ENCODE data around the gene LYPD6B. TPM values are rescaled to one million over a fixed set of nuclear protein-coding genes. Genes with fewer than 3 reads are reported as not detected.

LYPD6B gene
- polyA plus RNA-seq, 2 donors: 2.3 to 4.9 TPM

- no peaks in the 10 kb centered on the region for H3K9me3 ChIP-seq (ENCODE audit: control insufficient read depth in 2 of 2, insufficient read depth in 1 of 2, low read depth in 1 of 2, low read length in 1 of 2)
- H3K36me3 ChIP-seq (ENCODE audit: control insufficient read depth in 2 of 2, insufficient read depth in 2 of 2, low read length in 1 of 2): no peaks in the 10 kb centered on the region
- no peaks in the 10 kb centered on the region for H3K27me3 ChIP-seq (ENCODE audit: control insufficient read depth in 1 of 2, insufficient read depth in 2 of 2, low read length in 2 of 2)
- H3K4me1 ChIP-seq (ENCODE audit: control insufficient read depth in 2 of 2, insufficient read depth in 2 of 2, low read length in 1 of 2): no peaks in the 10 kb centered on the region
- no peak overlapping the region for H3K27ac ChIP-seq (ENCODE audit: low read depth in 2 of 2, low read length in 1 of 2)
- WGBS, 2 donors: 43 to 45% methylated on average over 1 of the region's 1 CpG
- no peak overlapping the region for H3K4me3 ChIP-seq (ENCODE audit: low read depth in 1 of 2, low read length in 2 of 2)
Measured at GRCh38 chr2:149080971-149081370, 42.5 kb downstream of the LYPD6B start.

DNA sequence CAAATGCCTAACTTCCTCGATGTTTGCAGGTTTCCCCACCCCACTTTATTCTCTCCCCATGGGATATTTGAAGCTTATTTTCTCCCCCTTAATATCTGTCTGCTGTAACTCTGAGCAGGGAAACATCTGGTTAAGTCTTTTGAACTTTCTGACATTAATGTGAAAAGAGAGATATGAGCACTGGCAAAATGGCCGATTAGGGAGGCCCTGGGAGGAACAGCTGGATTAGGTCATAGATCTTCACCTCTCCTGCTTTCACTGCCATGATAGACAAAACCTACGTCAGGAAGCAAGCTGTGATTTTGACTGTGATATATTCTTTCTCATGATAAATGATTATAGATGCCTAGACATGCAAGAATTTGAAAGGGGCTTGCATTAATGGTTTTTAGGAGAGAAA is 43.6 kb downstream of the LYPD6B start:
- 52 to 55% methylated on average over 3 of the region's 3 CpGs for WGBS, 2 donors
- H3K4me1 ChIP-seq (ENCODE audit: control insufficient read depth in 2 of 2, insufficient read depth in 2 of 2, low read length in 1 of 2): no peaks in the 10 kb centered on the region
- no peaks in the 10 kb centered on the region for H3K27me3 ChIP-seq (ENCODE audit: control insufficient read depth in 1 of 2, insufficient read depth in 2 of 2, low read length in 2 of 2)
- no peak overlapping the region for H3K27ac ChIP-seq (ENCODE audit: low read depth in 2 of 2, low read length in 1 of 2)
- no peak overlapping the region for H3K4me3 ChIP-seq (ENCODE audit: low read depth in 1 of 2, low read length in 2 of 2)
- H3K9me3 ChIP-seq (ENCODE audit: control insufficient read depth in 2 of 2, insufficient read depth in 1 of 2, low read depth in 1 of 2, low read length in 1 of 2): no peaks in the 10 kb centered on the region
- H3K36me3 ChIP-seq (ENCODE audit: control insufficient read depth in 2 of 2, insufficient read depth in 2 of 2, low read length in 1 of 2): no peaks in the 10 kb centered on the region

GRCh38 chr2:149082735-149083134 is 44.2 kb downstream of the LYPD6B start:
- Histone ChIP-seq H3K27ac (ENCODE audit: low read depth in 2 of 2, low read length in 1 of 2) (no peak overlapping the region), H3K4me3 (ENCODE audit: low read depth in 1 of 2, low read length in 2 of 2) (no peak overlapping the region), H3K27me3 (ENCODE audit: control insufficient read depth in 1 of 2, insufficient read depth in 2 of 2, low read length in 2 of 2) (no peaks in the 10 kb centered on the region), H3K4me1 (ENCODE audit: control insufficient read depth in 2 of 2, insufficient read depth in 2 of 2, low read length in 1 of 2) (no peaks in the 10 kb centered on the region), H3K36me3 (ENCODE audit: control insufficient read depth in 2 of 2, insufficient read depth in 2 of 2, low read length in 1 of 2) (no peaks in the 10 kb centered on the region), H3K9me3 (ENCODE audit: control insufficient read depth in 2 of 2, insufficient read depth in 1 of 2, low read depth in 1 of 2, low read length in 1 of 2) (no peaks in the 10 kb centered on the region)
- WGBS, 2 donors: 62 to 84% methylated on average over 4 of the region's 4 CpGs

GRCh38 chr2:149084924-149085795 is 46.7 kb downstream of the LYPD6B start:
- Histone ChIP-seq H3K4me3 (ENCODE audit: low read depth in 1 of 2, low read length in 2 of 2) (no peak overlapping the region), H3K9me3 (ENCODE audit: control insufficient read depth in 2 of 2, insufficient read depth in 1 of 2, low read depth in 1 of 2, low read length in 1 of 2) (no peaks in the 10 kb centered on the region), H3K27ac (ENCODE audit: low read depth in 2 of 2, low read length in 1 of 2) (no peak overlapping the region), H3K4me1 (ENCODE audit: control insufficient read depth in 2 of 2, insufficient read depth in 2 of 2, low read length in 1 of 2) (no peaks in the 10 kb centered on the region), H3K36me3 (ENCODE audit: control insufficient read depth in 2 of 2, insufficient read depth in 2 of 2, low read length in 1 of 2) (no peaks in the 10 kb centered on the region), H3K27me3 (ENCODE audit: control insufficient read depth in 1 of 2, insufficient read depth in 2 of 2, low read length in 2 of 2) (no peaks in the 10 kb centered on the region)
- 88 to 89% methylated on average over 7 of the region's 7 CpGs for WGBS, 2 donors

GRCh38 chr2:149087751-149088150 is 49.3 kb downstream of the LYPD6B start:
- H3K27me3 ChIP-seq (ENCODE audit: control insufficient read depth in 1 of 2, insufficient read depth in 2 of 2, low read length in 2 of 2): no peaks in the 10 kb centered on the region
- no peaks in the 10 kb centered on the region for H3K4me1 ChIP-seq (ENCODE audit: control insufficient read depth in 2 of 2, insufficient read depth in 2 of 2, low read length in 1 of 2)
- no peak overlapping the region for H3K27ac ChIP-seq (ENCODE audit: low read depth in 2 of 2, low read length in 1 of 2)
- H3K4me3 ChIP-seq (ENCODE audit: low read depth in 1 of 2, low read length in 2 of 2): no peak overlapping the region
- 79 to 80% methylated on average over 4 of the region's 4 CpGs for WGBS, 2 donors
- no peaks in the 10 kb centered on the region for H3K36me3 ChIP-seq (ENCODE audit: control insufficient read depth in 2 of 2, insufficient read depth in 2 of 2, low read length in 1 of 2)
- no peaks in the 10 kb centered on the region for H3K9me3 ChIP-seq (ENCODE audit: control insufficient read depth in 2 of 2, insufficient read depth in 1 of 2, low read depth in 1 of 2, low read length in 1 of 2)

DNA sequence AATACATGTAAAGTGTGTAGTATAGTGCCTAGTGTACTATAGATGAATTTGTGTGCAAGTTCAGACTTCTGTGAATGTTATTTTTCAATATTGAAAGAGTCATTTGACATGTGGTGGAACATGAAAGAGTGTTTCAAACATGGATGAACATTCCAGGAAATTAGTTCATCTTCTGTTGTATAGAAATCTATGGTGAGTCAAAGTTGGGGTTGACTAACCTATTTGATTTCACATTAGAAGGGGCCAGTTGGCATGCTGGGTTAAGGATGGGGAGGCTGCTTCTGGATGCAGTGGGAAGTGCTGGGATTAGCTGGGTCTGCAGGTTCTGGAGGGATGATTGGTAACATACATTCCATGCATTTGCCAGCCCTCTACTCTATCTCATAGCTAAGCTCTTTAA is 50.6 kb downstream of the LYPD6B start:
- Histone ChIP-seq H3K36me3 (ENCODE audit: control insufficient read depth in 2 of 2, insufficient read depth in 2 of 2, low read length in 1 of 2) (no peaks in the 10 kb centered on the region), H3K27me3 (ENCODE audit: control insufficient read depth in 1 of 2, insufficient read depth in 2 of 2, low read length in 2 of 2) (no peaks in the 10 kb centered on the region), H3K9me3 (ENCODE audit: control insufficient read depth in 2 of 2, insufficient read depth in 1 of 2, low read depth in 1 of 2, low read length in 1 of 2) (no peaks in the 10 kb centered on the region), H3K4me3 (ENCODE audit: low read depth in 1 of 2, low read length in 2 of 2) (no peak overlapping the region), H3K27ac (ENCODE audit: low read depth in 2 of 2, low read length in 1 of 2) (no peak overlapping the region), H3K4me1 (ENCODE audit: control insufficient read depth in 2 of 2, insufficient read depth in 2 of 2, low read length in 1 of 2) (no peaks in the 10 kb centered on the region)

GRCh38 chr2:149090706-149091105 is 52.2 kb downstream of the LYPD6B start:
- Histone ChIP-seq H3K27me3 (ENCODE audit: control insufficient read depth in 1 of 2, insufficient read depth in 2 of 2, low read length in 2 of 2) (no peaks in the 10 kb centered on the region), H3K9me3 (ENCODE audit: control insufficient read depth in 2 of 2, insufficient read depth in 1 of 2, low read depth in 1 of 2, low read length in 1 of 2) (no peaks in the 10 kb centered on the region), H3K4me1 (ENCODE audit: control insufficient read depth in 2 of 2, insufficient read depth in 2 of 2, low read length in 1 of 2) (no peaks in the 10 kb centered on the region)

DNA sequence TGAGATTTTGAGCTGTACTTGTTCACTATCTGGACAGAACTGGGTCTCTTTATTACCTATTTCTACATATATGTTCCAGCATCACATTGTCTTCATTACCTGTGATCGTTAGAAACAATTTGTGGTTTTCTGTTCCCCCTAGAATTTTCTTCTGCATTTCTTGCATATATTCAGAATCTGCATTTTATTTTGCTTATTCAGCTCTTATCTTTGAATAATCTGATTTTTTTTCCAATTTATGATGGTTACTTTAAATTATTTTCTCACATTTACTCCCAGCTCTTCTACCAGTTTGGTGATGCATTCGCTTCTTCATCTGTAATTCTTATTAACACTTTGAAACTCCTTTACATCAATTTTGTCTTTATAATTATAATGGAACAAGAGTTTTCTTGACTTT is 55.1 kb downstream of the LYPD6B start:
- peaks cover 0 to 2% of the 10 kb centered on the region in 2 donors for H3K4me1 ChIP-seq (ENCODE audit: control insufficient read depth in 2 of 2, insufficient read depth in 2 of 2, low read length in 1 of 2)
- no peak overlapping the region for H3K4me3 ChIP-seq (ENCODE audit: low read depth in 1 of 2, low read length in 2 of 2)
- 93 to 95% methylated on average over 2 of the region's 2 CpGs for WGBS, 2 donors
- H3K9me3 ChIP-seq (ENCODE audit: control insufficient read depth in 2 of 2, insufficient read depth in 1 of 2, low read depth in 1 of 2, low read length in 1 of 2): no peaks in the 10 kb centered on the region
- no peaks in the 10 kb centered on the region for H3K36me3 ChIP-seq (ENCODE audit: control insufficient read depth in 2 of 2, insufficient read depth in 2 of 2, low read length in 1 of 2)
- no peaks in the 10 kb centered on the region for H3K27me3 ChIP-seq (ENCODE audit: control insufficient read depth in 1 of 2, insufficient read depth in 2 of 2, low read length in 2 of 2)
- H3K27ac ChIP-seq (ENCODE audit: low read depth in 2 of 2, low read length in 1 of 2): no peak overlapping the region

More at GRCh38 chr2:149090706-149091105, 52.2 kb downstream of the LYPD6B start:
- Histone ChIP-seq H3K27ac (ENCODE audit: low read depth in 2 of 2, low read length in 1 of 2) (no peak overlapping the region), H3K36me3 (ENCODE audit: control insufficient read depth in 2 of 2, insufficient read depth in 2 of 2, low read length in 1 of 2) (no peaks in the 10 kb centered on the region), H3K4me3 (ENCODE audit: low read depth in 1 of 2, low read length in 2 of 2) (no peak overlapping the region)
- WGBS, 2 donors: 78 to 88% methylated on average over 2 of the region's 2 CpGs

GRCh38 chr2:149094217-149095015 is 55.9 kb downstream of the LYPD6B start:
- Histone ChIP-seq H3K36me3 (ENCODE audit: control insufficient read depth in 2 of 2, insufficient read depth in 2 of 2, low read length in 1 of 2) (no peaks in the 10 kb centered on the region), H3K4me1 (ENCODE audit: control insufficient read depth in 2 of 2, insufficient read depth in 2 of 2, low read length in 1 of 2) (peaks cover 0 to 2% of the 10 kb centered on the region in 2 donors), H3K9me3 (ENCODE audit: control insufficient read depth in 2 of 2, insufficient read depth in 1 of 2, low read depth in 1 of 2, low read length in 1 of 2) (no peaks in the 10 kb centered on the region), H3K27me3 (ENCODE audit: control insufficient read depth in 1 of 2, insufficient read depth in 2 of 2, low read length in 2 of 2) (no peaks in the 10 kb centered on the region), H3K27ac (ENCODE audit: low read depth in 2 of 2, low read length in 1 of 2) (no peak overlapping the region), H3K4me3 (ENCODE audit: low read depth in 1 of 2, low read length in 2 of 2) (no peak overlapping the region)
- WGBS, 2 donors: 78 to 79% methylated on average over 5 of the region's 5 CpGs

All from esophagus (tissue), 2 donors.